K562 (cell line): ENCODE data around the gene CAPN14. TPM values are rescaled to one million over a fixed set of nuclear protein-coding genes. Genes with fewer than 3 reads are reported as not detected.

ENCODE experiments used
- ATAC-seq: fragments of 200-7000 bp; cut with Tn5 transposase; 3 replicates; pipeline ENCODE4 v1.9.1; 2020; ENCODE audit warnings: moderate library complexity
- BruUV-seq: library from RNA; stranded (reverse); fragments of 400-500 nt; replicated peaks from 2 replicates; lab custom pipeline; 2021; lab: Mats Ljungman, UMichigan
- CTCF ChIA-PET: fragments of 300-600 bp; formaldehyde crosslinking; extraction: SDS; loops from one replicate; lab custom pipeline; 2021; ENCODE audit warnings: low intra/inter-chr PET ratio; lab: Yijun Ruan, JAX
- POLR2A ChIA-PET: fragments of 300-600, 350-650 bp; sonication (Branson Sonifier 250); formaldehyde crosslinking; extraction: SDS; loops from one replicate; lab custom pipeline; 2021; ENCODE audit warnings: antibody characterized with exemption, inconsistent platforms; lab: Yijun Ruan, JAX
- DNase-seq, 4 experiments: peaks; one replicate each; pipeline versions ENCODE4 v3.0.0 to v3.0.0-alpha.2; 2011 to 2018; ENCODE audit warnings: low spot score in 3 of 4, mixed read lengths in 3 of 4; ENCODE audit errors: extremely low read depth in 1 of 4
- FAIRE-seq: peaks from 2 replicates; lab custom pipeline; 2011; peaks lifted over from hg19 to GRCh38; lab: Jason Lieb, UNC
- H2AFZ ChIP-seq: 2 replicates; pipeline ENCODE4 v1.6.0; 2011; ENCODE audit warnings: low read depth, low read length, control low read depth, inconsistent platforms
- H3K27ac ChIP-seq: fragments of 200-600 bp; 3 replicates; pipeline ENCODE4 v1.8.0; 2011; ENCODE audit warnings: low read depth, mild to moderate bottlenecking, control low read depth, inconsistent platforms, low read length, moderate library complexity, mixed read lengths; ENCODE audit errors: extremely low read depth
- H3K27me3 ChIP-seq, 2 experiments: fragments of 300-600 bp in 1 of 2; 2 replicates in 1 of 2; 3 replicates in 1 of 2; pipeline versions ENCODE4 v1.6.0 to v1.8.0; 2011; ENCODE audit warnings: inconsistent platforms in 2 of 2, low read length in 2 of 2, mild to moderate bottlenecking in 1 of 2, mixed read lengths in 1 of 2, moderate library complexity in 1 of 2; ENCODE audit not compliant: control insufficient read depth in 2 of 2, insufficient read depth in 2 of 2
- H3K36me3 ChIP-seq: fragments of 300-600 bp; 3 replicates; pipeline ENCODE4 v1.8.0; 2011; ENCODE audit warnings: mild to moderate bottlenecking, low read length, inconsistent platforms; ENCODE audit not compliant: control insufficient read depth, insufficient read depth
- H3K4me1 ChIP-seq, 2 experiments: fragments of 200-600 bp in 1 of 2; replicated peaks in 1 of 2; 2 replicates in 1 of 2; 3 replicates in 1 of 2; pipeline versions ENCODE4 v1.5.1 to v1.8.0; 2011; ENCODE audit warnings: inconsistent platforms in 2 of 2, low read length in 2 of 2, mild to moderate bottlenecking in 1 of 2, mixed read lengths in 1 of 2, moderate library complexity in 1 of 2; ENCODE audit not compliant: control insufficient read depth in 2 of 2, insufficient read depth in 2 of 2
- H3K4me2 ChIP-seq: 2 replicates; pipeline ENCODE4 v1.6.1; 2011; ENCODE audit warnings: low read length, control low read depth, inconsistent platforms, mixed read lengths; ENCODE audit not compliant: insufficient read depth
- H3K4me3 ChIP-seq: fragments of 200-600 bp; sonication (generic), shearing (Covaris generic); 2 replicates; pipeline ENCODE4 v1.5.1; 2016; ENCODE audit warnings: control low read depth, inconsistent platforms
- H3K79me2 ChIP-seq: fragments of 200-600 bp; 3 replicates; pipeline ENCODE4 v1.8.0; 2011; ENCODE audit warnings: low read length, inconsistent platforms; ENCODE audit not compliant: control insufficient read depth, insufficient read depth
- H3K9ac ChIP-seq, 2 experiments: 2 replicates each; pipeline versions ENCODE4 v1.6.0 to v1.6.1; 2011; ENCODE audit warnings: low read depth in 2 of 2, low read length in 2 of 2, control low read depth in 1 of 2, inconsistent platforms in 1 of 2, mild to moderate bottlenecking in 1 of 2, mixed read lengths in 1 of 2; ENCODE audit not compliant: insufficient read depth in 1 of 2
- H3K9me1 ChIP-seq: one replicate; pipeline ENCODE4 v1.6.0; 2011; ENCODE audit warnings: inconsistent platforms, mild to moderate bottlenecking, low read length, moderate library complexity; ENCODE audit not compliant: control insufficient read depth, insufficient read depth
- H3K9me3 ChIP-seq: replicated peaks from 2 replicates; pipeline ENCODE4 v1.5.1; 2011; ENCODE audit warnings: low read depth, low read length, inconsistent platforms; ENCODE audit not compliant: control insufficient read depth, insufficient read depth
- H4K20me1 ChIP-seq: replicated peaks from 2 replicates; pipeline ENCODE4 v1.6.1; 2011; ENCODE audit warnings: low read length, inconsistent platforms, mixed read lengths; ENCODE audit not compliant: control insufficient read depth, insufficient read depth
- ASH1L ChIP-seq: fragments of 450-650 bp; IDR thresholded peaks from 2 replicates; pipeline ENCODE4 v1.6.1; 2018; ENCODE audit warnings: borderline replicate concordance, mild to moderate bottlenecking, low read depth; ENCODE audit not compliant: partially characterized antibody
- EGR1 ChIP-seq: fragments of 450-650 bp; conservative IDR thresholded peaks from 2 replicates; pipeline ENCODE4 v1.6.1; 2017; ENCODE audit warnings: mild to moderate bottlenecking
- ELK1 ChIP-seq: sonication (generic); formaldehyde crosslinking; IDR thresholded peaks from 2 replicates; pipeline ENCODE4 v1.8.1; 2022; ENCODE audit warnings: missing genetic modification reagents
- FOXO4 ChIP-seq: fragments of 450-650 bp; formaldehyde crosslinking; IDR thresholded peaks from 2 replicates; pipeline ENCODE4 v1.4.0; 2020; ENCODE audit warnings: mild to moderate bottlenecking, moderate library complexity
- GTF2F1 ChIP-seq: IDR thresholded peaks from 2 replicates; pipeline ENCODE4 v1.6.1; 2011; ENCODE audit warnings: low read depth, low read length, improper control_type of control experiment
- HMG20B ChIP-seq: fragments of 250-450 bp; sonication (Bioruptor Pico); IDR thresholded peaks from 2 replicates; pipeline ENCODE4 v1.5.0; 2021; ENCODE audit warnings: mild to moderate bottlenecking
- HMGXB4 ChIP-seq: sonication (generic); formaldehyde crosslinking; IDR thresholded peaks from 2 replicates; pipeline ENCODE4 v1.8.1; 2023; ENCODE audit warnings: mild to moderate bottlenecking, missing genetic modification reagents
- NFYB ChIP-seq: IDR thresholded peaks from 2 replicates; pipeline ENCODE4 v1.6.1; 2011; ENCODE audit warnings: mild to moderate bottlenecking, moderate library complexity; ENCODE audit not compliant: insufficient read length; ENCODE audit errors: extremely low read depth
- POLR2B ChIP-seq: fragments of 450-650 bp; IDR thresholded peaks from 2 replicates; pipeline ENCODE4 v1.6.1; 2018; ENCODE audit warnings: low read depth; ENCODE audit not compliant: partially characterized antibody
- SAP30 ChIP-seq: fragments of 200-600 bp; sonication (generic); IDR thresholded peaks from 2 replicates; pipeline ENCODE4 v1.6.1; 2012; ENCODE audit warnings: borderline replicate concordance, low read depth, mild to moderate bottlenecking, moderate library complexity, low read length, control low read depth, inconsistent platforms; ENCODE audit not compliant: insufficient read depth, poor library complexity, severe bottlenecking
- SETDB1 ChIP-seq: IDR thresholded peaks from one replicate; pipeline ENCODE4 v1.6.1; 2012; ENCODE audit warnings: low read length, control low read depth, inconsistent platforms
- SNRNP70 ChIP-seq: fragments of 200-400 bp; formaldehyde crosslinking; optimal IDR thresholded peaks from 2 replicates; pipeline ENCODE3; 2017; ENCODE audit warnings: low read depth, low read length
- ZNF12 ChIP-seq: sonication (generic); formaldehyde crosslinking; IDR thresholded peaks from 2 replicates; pipeline ENCODE4 v1.4.0; 2020; ENCODE audit warnings: mild to moderate bottlenecking, missing genetic modification reagents
- ZNF280B ChIP-seq: fragments of 250-450 bp; sonication (Bioruptor Pico); IDR thresholded peaks from 2 replicates; pipeline ENCODE4 v1.5.1; 2021; ENCODE audit warnings: mild to moderate bottlenecking
- ZNF644 ChIP-seq: fragments of 200-800 bp; sonication (Bioruptor generic); IDR thresholded peaks from 2 replicates; pipeline ENCODE4 v1.6.1; 2016; ENCODE audit warnings: low read depth, missing genetic modification characterization, missing compliant biosample characterization
- ZNF707 ChIP-seq: fragments of 250-450 bp; sonication (Bioruptor Pico); conservative IDR thresholded peaks from 2 replicates; pipeline ENCODE4 v1.8.0; 2022; ENCODE audit warnings: inconsistent platforms, mild to moderate bottlenecking, moderate library complexity
- WGBS: fragments of 100-300 bp; shearing (Covaris generic); methylation state at CpG from one replicate; pipeline ENCODE4 v1.1.6; 2016; ENCODE audit warnings: low coverage, mixed read lengths; ENCODE audit not compliant: insufficient coverage; ENCODE audit errors: missing lambda C conversion rate; 5-methylcytosine and 5-hydroxymethylcytosine counted together
- in situ Hi-C: fragments of 300-500 bp; cut with MboI; formaldehyde crosslinking; loops from 4 replicates; pipeline ENCODE4 v1.15.0; 2018; ENCODE audit warnings: inconsistent platforms, mixed read lengths
- intact Hi-C: fragments of 100-400 bp; cut with micrococcal nuclease; formaldehyde crosslinking; loops from 2 replicates; pipeline ENCODE4 v1.14.2; 2022
- polyA plus RNA-seq, 8 experiments: library from polyadenylated mRNA; depleted of rRNA in 4 of 8; stranded (reverse) in 5 of 8; unstranded in 3 of 8; fragments of >200 nt; fragmentation: Nextera tagmentation in 2 of 8; fragmentation: Illumina TruSeq in 1 of 8; extraction: Ambion mirVana in 2 of 8; extraction: Trizol in 1 of 8; gene quantifications; 2 replicates each; pipeline versions ENCODE4 v1.2.1 to v1.2.3, GENCODE V29; 2011 to 2014; ENCODE audit warnings: inconsistent platforms in 1 of 8, missing spikeins in 1 of 8
- total RNA-seq, 7 experiments: library from RNA; depleted of rRNA in 6 of 7; stranded (reverse); fragments of >200 nt in 6 of 7; fragmentation: Illumina TruSeq in 2 of 7; extraction: Trizol in 2 of 7; gene quantifications; 2 replicates each; pipeline versions ENCODE4 v1.2.1 to v1.2.3, GENCODE V29; 2011 to 2021; ENCODE audit warnings: low replicate concordance in 1 of 7

CAPN14 gene
- total and polyA plus RNA-seq, 9 of the 15 experiments (the other 6 are each of a cell fraction or from before 2014, with no cell fraction given), result not detected

- no peak for FAIRE-seq
- peaks cover 0 to 21% of the 10 kb centered on the region in 2 experiments; a peak in 2 of 5 replicates for H3K27me3 ChIP-seq
- 0% methylated on average over 1 of the region's 4 CpGs for WGBS
- H3K27ac ChIP-seq, result no peak overlapping the region
- no peak overlapping the region for H3K4me2 ChIP-seq
- H3K9me1 ChIP-seq, result no peaks in the 10 kb centered on the region
- no peak overlapping the region for H3K9ac ChIP-seq
- H2AFZ ChIP-seq, result no peak overlapping the region
- no peaks in the 10 kb centered on the region for H3K79me2 ChIP-seq
- no peaks in the 10 kb centered on the region; the same call in 1 of the 2 replicates for H4K20me1 ChIP-seq
- no peak overlapping the region for H3K4me3 ChIP-seq
- DNase-seq, result no peak
- no peak for ATAC-seq
- H3K9me3 ChIP-seq, result no peaks in the 10 kb centered on the region
- CTCF ChIA-PET, result no interaction called here
- BruUV-seq, result no TSS peak
- H3K36me3 ChIP-seq, result no peaks in the 10 kb centered on the region
- POLR2A ChIA-PET, result interaction anchor here (0.6 kb wide), 1 partner anchor 18 kb away, joined by 3 read pairs; no protein-coding TSS in a partner anchor
- in situ Hi-C loops (no loop called here), intact Hi-C loops (no loop called here)
- no peaks in the 10 kb centered on the region; a peak in 3 of 5 replicates for H3K4me1 ChIP-seq
- TF ChIP-seq NFYB (no peak), FOXO4 (CRISPR knock-in tag) (no peak), ZNF12 (CRISPR knock-in tag) (no peak), ELK1 (CRISPR knock-in tag) (no peak), POLR2B (no peak), HMGXB4 (CRISPR knock-in tag) (no peak), SETDB1 (no peak), ASH1L (no peak), GTF2F1 (no peak), HMG20B (CRISPR knock-in tag) (no peak), ZNF280B (CRISPR knock-in tag) (no peak), SNRNP70 (no peak), SAP30 (no peak), ZNF707 (no peak), ZNF644 (no peak), EGR1 (no peak)
These were observed 39.5 kb upstream of the CAPN14 start for GRCh38 chr2:31256611-31257382.
